ENCODE results near the gene KCNK16. TPM values are rescaled to one million over a fixed set of nuclear protein-coding genes. Genes with fewer than 3 reads are reported as not detected.

Gene KCNK16
- polyA plus RNA-seq, 1 donor from 2014 or later = not detected

DNA sequence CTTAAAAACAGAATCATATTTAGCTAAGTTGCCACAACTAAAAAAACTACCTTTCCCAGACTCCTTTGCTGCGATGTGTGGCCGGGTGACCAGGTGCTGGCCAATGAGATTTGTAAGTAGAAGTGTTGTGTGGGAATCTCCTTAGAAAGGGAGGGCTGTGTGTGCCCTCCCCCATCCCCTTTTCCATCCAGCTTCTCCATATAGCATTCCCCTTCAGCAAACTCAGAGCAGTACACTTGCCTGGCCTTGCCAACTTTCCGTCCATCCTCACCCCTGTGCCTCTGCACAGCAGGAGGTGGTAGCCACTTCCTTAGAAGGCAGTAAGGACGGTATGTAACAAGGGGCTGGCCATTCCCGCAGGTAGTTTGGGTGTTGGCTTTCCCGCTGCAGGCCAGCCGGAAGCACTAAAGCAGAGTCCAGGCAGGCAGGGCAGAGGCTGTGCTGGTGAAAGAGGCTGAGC lies 22.3 kb upstream of the KCNK16 start:
- TF ChIP-seq RAD21 (conservative IDR thresholded peaks at IDR 0.05) (no peak), SMC3 (conservative IDR thresholded peaks at IDR 0.05; ENCODE audit: poor library complexity) (no peak)
- Histone ChIP-seq H3K9ac (ENCODE audit: low read length) (no peak overlapping the region), H3K9me2 (ENCODE audit: insufficient read depth, low read length) (no peaks in the 10 kb centered on the region), H2AFZ (ENCODE audit: low read depth, low read length) (no peak overlapping the region), H3K27me3 (ENCODE audit: insufficient read depth, low read depth, low read length) (no peaks in the 10 kb centered on the region), H3K27ac (ENCODE audit: low read length) (no peak overlapping the region), H3K4me2 (ENCODE audit: low read length) (no peak overlapping the region), H4K20me1 (ENCODE audit: insufficient read depth) (no peaks in the 10 kb centered on the region), H3F3A (ENCODE audit: insufficient read depth, low read length, poor library complexity, severe bottlenecking) (no peaks in the 10 kb centered on the region), H3K36me3 (ENCODE audit: insufficient read depth, low read length) (no peaks in the 10 kb centered on the region), H3K79me2 (replicated peaks; ENCODE audit: insufficient read depth, low read length) (no peaks in the 10 kb centered on the region), H3K4me3 (ENCODE audit: low read length) (no peak overlapping the region), H3K9me3 (ENCODE audit: low read length) (no peaks in the 10 kb centered on the region)

DNA sequence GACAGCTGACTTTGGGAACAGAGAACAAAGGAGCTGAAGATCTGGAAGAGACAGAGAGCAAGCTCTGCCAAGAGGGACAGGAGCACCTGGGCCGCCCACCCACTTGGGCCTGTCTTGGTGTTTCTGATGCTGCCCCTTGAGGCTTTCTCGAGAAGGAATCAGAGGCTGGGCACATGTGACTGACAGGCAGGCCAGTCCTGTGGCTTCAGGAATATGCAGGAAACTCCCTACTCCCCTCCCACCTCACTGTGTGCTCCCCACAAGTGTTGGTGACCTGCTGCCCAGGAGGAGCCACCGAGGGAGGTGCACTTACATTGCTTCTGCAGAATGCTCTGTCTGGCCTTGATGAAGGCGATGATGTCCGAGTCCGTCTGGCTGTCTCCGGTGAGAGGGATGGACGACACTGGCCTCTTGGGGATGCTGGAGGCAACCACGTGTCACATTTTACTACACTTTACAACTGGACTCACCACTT lies 20.9 kb upstream of the KCNK16 start:
- Histone ChIP-seq H3K9ac (ENCODE audit: low read length) (no peak overlapping the region), H3K79me2 (replicated peaks; ENCODE audit: insufficient read depth, low read length) (no peaks in the 10 kb centered on the region), H3K36me3 (ENCODE audit: insufficient read depth, low read length) (no peaks in the 10 kb centered on the region), H3K27me3 (ENCODE audit: insufficient read depth, low read depth, low read length) (no peaks in the 10 kb centered on the region), H4K20me1 (ENCODE audit: insufficient read depth) (no peaks in the 10 kb centered on the region), H3K9me2 (ENCODE audit: insufficient read depth, low read length) (no peaks in the 10 kb centered on the region), H3K27ac (ENCODE audit: low read length) (no peak overlapping the region), H3K9me3 (ENCODE audit: low read length) (no peaks in the 10 kb centered on the region), H3F3A (ENCODE audit: insufficient read depth, low read length, poor library complexity, severe bottlenecking) (no peaks in the 10 kb centered on the region), H3K4me3 (ENCODE audit: low read length) (no peak overlapping the region), H3K4me2 (ENCODE audit: low read length) (no peak overlapping the region), H2AFZ (ENCODE audit: low read depth, low read length) (no peak overlapping the region)
- TF ChIP-seq EP300 (conservative IDR thresholded peaks at IDR 0.05; ENCODE audit: poor library complexity, severe bottlenecking) (no peak), MXI1 (conservative IDR thresholded peaks at IDR 0.05; ENCODE audit: poor library complexity, severe bottlenecking) (no peak), POLR2AphosphoS5 (IDR thresholded peaks at IDR 0.05) (no peak)

DNA sequence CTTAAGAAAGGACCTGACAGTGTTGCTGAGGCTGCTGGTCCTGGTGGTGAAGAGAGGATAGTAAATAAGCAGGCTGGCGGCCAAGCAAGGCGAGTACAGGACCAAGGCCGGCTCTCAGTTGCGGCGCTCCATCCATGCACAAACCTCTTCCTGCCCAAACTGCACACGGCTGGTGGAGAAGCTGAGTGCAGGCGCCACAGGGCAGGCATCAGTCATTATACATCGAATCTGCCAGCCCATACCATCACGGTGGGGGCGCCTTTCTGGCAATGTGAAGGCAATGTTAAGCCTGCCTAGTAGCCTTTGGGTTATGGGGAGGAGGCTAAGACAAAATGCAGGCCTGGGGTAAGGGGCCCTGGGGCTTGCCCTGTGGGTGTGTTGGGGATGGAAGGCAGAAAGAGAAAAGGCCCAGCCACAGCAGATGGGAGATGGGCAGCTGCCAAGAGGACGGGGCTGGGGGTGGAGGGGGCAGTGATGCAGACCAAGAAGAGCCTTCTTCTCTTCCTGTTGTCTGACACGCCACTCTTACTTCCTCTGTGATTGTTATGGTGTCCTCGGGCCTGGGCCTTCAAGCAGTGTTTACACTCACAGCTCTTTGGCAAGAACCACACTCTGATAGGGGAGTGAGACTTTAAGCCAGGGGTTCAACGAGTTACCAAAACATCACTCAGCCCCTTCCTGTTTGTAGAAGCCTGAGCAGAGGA lies 20.3 kb upstream of the KCNK16 start:
- Histone ChIP-seq H4K20me1 (ENCODE audit: insufficient read depth) (no peaks in the 10 kb centered on the region), H2AFZ (ENCODE audit: low read depth, low read length) (no peak overlapping the region), H3K27ac (ENCODE audit: low read length) (no peak overlapping the region)

More for the DNA sequence above, 20.3 kb upstream of the KCNK16 start:
- Histone ChIP-seq H3K4me2 (ENCODE audit: low read length) (no peak overlapping the region), H3F3A (ENCODE audit: insufficient read depth, low read length, poor library complexity, severe bottlenecking) (no peaks in the 10 kb centered on the region), H3K79me2 (replicated peaks; ENCODE audit: insufficient read depth, low read length) (no peaks in the 10 kb centered on the region), H3K4me3 (ENCODE audit: low read length) (no peak overlapping the region), H3K27me3 (ENCODE audit: insufficient read depth, low read depth, low read length) (no peaks in the 10 kb centered on the region), H3K9me3 (ENCODE audit: low read length) (no peaks in the 10 kb centered on the region), H3K9ac (ENCODE audit: low read length) (no peak overlapping the region), H3K9me2 (ENCODE audit: insufficient read depth, low read length) (no peaks in the 10 kb centered on the region), H3K36me3 (ENCODE audit: insufficient read depth, low read length) (no peaks in the 10 kb centered on the region)
- TF ChIP-seq POLR2AphosphoS5 (IDR thresholded peaks at IDR 0.05) (no peak), TAF1 (IDR thresholded peaks at IDR 0.05; ENCODE audit: low read depth) (no peak), RAD21 (conservative IDR thresholded peaks at IDR 0.05) (no peak), EP300 (conservative IDR thresholded peaks at IDR 0.05; ENCODE audit: poor library complexity, severe bottlenecking) (no peak), MXI1 (conservative IDR thresholded peaks at IDR 0.05; ENCODE audit: poor library complexity, severe bottlenecking) (no peak), EZH2 (IDR thresholded peaks at IDR 0.05; ENCODE audit: borderline replicate concordance, insufficient read depth, low read length, poor library complexity, severe bottlenecking) (no peak), SMC3 (conservative IDR thresholded peaks at IDR 0.05; ENCODE audit: poor library complexity) (no peak)
- TF ChIP-seq, protein P1, sequence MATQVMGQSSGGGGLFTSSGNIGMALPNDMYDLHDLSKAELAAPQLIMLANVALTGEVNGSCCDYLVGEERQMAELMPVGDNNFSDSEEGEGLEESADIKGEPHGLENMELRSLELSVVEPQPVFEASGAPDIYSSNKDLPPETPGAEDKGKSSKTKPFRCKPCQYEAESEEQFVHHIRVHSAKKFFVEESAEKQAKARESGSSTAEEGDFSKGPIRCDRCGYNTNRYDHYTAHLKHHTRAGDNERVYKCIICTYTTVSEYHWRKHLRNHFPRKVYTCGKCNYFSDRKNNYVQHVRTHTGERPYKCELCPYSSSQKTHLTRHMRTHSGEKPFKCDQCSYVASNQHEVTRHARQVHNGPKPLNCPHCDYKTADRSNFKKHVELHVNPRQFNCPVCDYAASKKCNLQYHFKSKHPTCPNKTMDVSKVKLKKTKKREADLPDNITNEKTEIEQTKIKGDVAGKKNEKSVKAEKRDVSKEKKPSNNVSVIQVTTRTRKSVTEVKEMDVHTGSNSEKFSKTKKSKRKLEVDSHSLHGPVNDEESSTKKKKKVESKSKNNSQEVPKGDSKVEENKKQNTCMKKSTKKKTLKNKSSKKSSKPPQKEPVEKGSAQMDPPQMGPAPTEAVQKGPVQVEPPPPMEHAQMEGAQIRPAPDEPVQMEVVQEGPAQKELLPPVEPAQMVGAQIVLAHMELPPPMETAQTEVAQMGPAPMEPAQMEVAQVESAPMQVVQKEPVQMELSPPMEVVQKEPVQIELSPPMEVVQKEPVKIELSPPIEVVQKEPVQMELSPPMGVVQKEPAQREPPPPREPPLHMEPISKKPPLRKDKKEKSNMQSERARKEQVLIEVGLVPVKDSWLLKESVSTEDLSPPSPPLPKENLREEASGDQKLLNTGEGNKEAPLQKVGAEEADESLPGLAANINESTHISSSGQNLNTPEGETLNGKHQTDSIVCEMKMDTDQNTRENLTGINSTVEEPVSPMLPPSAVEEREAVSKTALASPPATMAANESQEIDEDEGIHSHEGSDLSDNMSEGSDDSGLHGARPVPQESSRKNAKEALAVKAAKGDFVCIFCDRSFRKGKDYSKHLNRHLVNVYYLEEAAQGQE (IDR thresholded peaks at IDR 0.05; ENCODE audit: borderline replicate concordance) = no peak
- TF ChIP-seq, protein P2, sequence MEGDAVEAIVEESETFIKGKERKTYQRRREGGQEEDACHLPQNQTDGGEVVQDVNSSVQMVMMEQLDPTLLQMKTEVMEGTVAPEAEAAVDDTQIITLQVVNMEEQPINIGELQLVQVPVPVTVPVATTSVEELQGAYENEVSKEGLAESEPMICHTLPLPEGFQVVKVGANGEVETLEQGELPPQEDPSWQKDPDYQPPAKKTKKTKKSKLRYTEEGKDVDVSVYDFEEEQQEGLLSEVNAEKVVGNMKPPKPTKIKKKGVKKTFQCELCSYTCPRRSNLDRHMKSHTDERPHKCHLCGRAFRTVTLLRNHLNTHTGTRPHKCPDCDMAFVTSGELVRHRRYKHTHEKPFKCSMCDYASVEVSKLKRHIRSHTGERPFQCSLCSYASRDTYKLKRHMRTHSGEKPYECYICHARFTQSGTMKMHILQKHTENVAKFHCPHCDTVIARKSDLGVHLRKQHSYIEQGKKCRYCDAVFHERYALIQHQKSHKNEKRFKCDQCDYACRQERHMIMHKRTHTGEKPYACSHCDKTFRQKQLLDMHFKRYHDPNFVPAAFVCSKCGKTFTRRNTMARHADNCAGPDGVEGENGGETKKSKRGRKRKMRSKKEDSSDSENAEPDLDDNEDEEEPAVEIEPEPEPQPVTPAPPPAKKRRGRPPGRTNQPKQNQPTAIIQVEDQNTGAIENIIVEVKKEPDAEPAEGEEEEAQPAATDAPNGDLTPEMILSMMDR (IDR thresholded peaks at IDR 0.05; ENCODE audit: poor library complexity, severe bottlenecking) = no peak
